HG03565 (cell line): ENCODE data around the gene METTL9.

Experiments
- ATAC-seq: cut with Tn5 transposase; IDR thresholded peaks from one replicate; pipeline ENCODE4 v1.9.1; 2021; ENCODE audit warnings: mild to moderate bottlenecking, moderate library complexity; ENCODE audit not compliant: unreplicated experiment

Gene METTL9

DNA sequence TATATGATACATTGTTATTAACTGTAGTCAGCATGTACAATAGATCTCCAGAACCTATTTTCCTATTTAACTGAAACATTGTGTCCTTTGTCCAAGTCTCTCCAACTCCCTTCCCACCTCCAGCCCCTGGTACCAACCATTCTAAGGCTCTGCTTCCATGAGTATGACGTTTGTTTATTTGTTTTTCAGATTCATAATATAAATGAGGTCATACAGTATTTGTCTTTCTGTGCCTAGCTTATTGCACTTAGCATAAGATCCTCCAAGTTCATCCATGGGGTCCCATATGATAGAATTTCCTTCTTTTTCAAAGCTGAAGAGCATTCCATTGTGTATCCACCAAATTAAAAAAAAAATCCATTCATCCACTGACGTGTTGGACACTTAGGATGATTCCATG lies 103.8 kb downstream of the METTL9 start:
- ATAC-seq = no peak

DNA sequence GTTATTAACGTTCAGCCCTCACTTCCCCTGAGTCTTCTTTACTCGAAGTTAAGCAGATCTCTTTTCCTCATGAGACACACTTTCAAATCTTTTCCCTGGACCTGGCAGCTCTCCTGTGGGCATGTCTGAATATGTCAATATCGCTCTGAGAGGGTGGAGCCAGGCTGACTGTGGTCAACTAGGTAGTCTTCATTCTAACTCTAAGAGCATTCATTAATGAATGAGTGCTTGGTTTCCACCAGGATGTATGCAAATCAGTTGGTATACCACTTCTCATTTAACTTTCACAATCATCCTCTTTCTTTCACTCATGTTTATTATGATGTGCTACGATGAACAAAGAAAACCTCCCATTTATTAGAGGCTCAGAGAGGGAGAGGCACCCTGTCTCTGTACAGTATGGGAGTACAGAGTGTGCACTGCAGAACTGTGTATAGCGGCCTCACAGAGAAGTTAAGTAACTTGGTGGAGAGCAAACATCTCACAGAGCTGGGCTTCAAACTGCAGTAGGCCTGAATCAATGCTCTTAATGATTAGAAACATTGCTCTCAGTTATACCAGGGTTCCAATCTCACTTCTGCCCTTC lies 104.3 kb downstream of the METTL9 start:
- ATAC-seq = no peak

DNA sequence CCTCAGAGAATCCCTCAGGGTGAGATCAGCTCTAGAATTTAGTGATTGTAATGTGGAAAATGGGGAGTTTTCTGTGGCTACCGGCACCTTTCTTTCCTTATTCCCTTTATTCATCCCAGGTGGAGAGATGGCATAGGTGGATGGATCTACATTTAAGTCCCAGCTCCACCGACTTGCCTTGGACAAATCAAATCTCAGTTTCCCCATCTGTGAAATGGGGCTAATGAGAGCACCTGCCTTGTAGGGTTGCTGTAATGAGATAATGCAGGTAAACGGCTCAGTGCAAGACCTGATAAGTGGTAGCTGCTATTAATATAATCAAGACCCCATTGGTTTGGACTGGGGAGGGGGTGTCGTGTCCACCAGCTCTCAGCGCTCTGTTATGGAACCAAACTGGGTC lies 104.9 kb downstream of the METTL9 start:
- ATAC-seq = no peak

DNA sequence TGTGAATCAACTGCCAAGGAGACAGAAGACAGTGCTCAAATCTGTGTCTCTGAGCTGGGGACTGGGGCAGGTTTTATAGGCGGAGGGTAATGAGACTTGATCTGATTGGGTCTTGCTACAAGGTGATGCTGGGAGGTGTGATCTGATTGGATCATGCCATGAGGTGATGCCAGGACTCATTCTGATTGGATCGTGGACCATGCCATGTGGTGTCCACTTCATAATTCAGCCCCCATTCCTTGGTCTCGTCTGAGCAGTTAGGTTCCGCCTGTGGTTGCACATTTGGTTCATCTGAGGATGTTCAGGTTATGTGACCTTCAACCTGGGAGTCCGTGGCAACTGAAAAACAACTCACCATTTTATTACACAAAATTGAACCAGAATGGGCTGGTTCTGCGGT lies 105.4 kb downstream of the METTL9 start:
- no peak for ATAC-seq
